HTERT RPE-1 (cell line): ENCODE measurements around the gene ZCWPW2.

Source experiments
- in situ Hi-C: fragments of 300-500 bp; cut with MboI; formaldehyde crosslinking; loops from 4 replicates; pipeline ENCODE4 v1.14.3; 2020; ENCODE audit warnings: low sequenced_read_pairs

Gene ZCWPW2

GRCh38 chr3:28574036-28574435 is 225.5 kb downstream of the ZCWPW2 start:
- in situ Hi-C loops = no loop called here

GRCh38 chr3:28575100-28575745 is 226.7 kb downstream of the ZCWPW2 start:
- in situ Hi-C loops = no loop called here
